ENCODE results near the gene LPCAT1.

LPCAT1 gene

DNA sequence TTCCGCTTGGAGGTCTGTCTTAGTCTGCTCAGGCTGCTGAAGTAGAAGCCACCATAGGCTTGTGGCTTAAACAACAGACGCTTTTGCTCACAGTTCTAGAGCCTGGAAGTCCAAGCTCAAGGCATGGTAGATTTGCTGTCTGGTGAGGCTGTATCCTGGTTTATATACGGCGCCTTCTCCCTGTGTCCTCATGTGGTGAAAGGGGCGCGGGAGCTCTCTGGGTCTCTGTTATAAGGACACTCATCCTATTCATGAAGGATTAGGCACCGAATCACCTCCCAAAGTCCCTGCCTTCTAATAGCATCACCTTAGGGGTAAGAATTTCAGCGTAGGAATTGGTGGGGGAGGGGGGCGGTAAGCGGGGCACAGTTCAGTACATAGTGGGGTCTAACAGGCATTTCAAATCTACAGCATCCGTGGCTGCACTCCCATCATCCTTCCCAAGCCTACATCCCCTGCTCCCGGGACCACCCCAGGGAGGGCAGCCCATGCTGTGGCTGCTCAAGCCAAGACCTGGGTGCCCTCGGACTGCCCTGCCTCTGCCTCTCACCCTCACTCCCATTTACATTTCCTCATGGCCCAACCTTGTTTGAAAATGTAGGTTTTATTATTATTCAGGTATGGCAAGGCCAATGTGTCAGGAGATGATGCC is 15.1 kb upstream of the LPCAT1 start:
- TF ChIP-seq CTCF (IDR thresholded peaks at IDR 0.05; ENCODE audit: insufficient read depth, low read depth, low read length, missing control alignments): no peak
- no peak for DNase-seq (ENCODE audit: low read depth)
- H3K4me3 ChIP-seq (ENCODE audit: low read depth, low read length): no peak overlapping the region

DNA sequence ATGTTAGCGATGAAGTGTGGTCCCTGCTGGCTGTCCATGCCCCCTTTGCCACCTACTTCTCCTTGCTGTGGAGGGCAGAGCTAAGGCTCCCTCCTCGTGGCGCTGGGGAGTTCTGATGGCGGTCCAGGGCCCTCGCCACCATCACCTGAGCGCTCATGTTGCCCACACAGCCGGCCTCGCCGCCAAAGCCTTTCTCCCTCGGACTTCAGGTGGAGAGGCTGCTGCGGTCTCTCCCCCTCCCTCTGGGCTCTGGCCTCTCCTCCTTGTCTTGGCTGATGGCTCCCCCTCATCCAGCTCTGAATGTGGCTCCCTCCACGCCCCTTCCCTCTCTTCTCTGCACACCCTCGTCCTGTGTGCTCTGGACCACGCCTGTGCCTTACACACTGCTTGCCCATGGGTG is 14.5 kb upstream of the LPCAT1 start:
- no peak overlapping the region for H3K4me3 ChIP-seq (ENCODE audit: low read depth, low read length)
- DNase-seq (ENCODE audit: low read depth): no peak
- no peak for TF ChIP-seq CTCF (IDR thresholded peaks at IDR 0.05; ENCODE audit: insufficient read depth, low read depth, low read length, missing control alignments)

DNA sequence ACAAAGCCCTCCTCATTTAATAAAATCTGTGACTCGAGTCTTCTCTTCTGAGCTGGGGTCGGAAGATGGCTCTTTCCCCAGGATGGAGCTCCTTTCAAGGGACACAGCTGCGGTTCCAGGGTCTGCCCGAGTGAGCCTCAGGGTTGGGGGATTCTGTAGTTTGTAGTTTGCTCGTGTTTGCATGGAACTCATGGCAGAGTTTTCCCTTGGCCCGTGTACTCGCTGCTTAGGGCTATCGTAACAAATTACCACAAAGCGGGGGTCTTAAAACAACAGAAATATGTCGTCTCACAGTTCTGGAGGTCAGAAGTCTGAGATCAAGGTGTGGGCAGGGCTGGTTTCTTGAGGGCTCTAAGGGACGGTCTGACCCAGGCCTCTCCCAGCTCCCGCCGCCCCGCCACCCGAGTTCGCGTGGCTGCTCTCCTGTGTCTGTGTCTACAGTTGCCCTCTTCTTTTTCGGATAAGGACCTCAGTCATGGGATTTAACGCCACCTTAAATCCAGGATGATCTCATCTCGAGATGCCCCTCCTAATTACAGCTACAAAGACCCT is 13.9 kb upstream of the LPCAT1 start:
- DNase-seq (ENCODE audit: low read depth): no peak
- H3K4me3 ChIP-seq (ENCODE audit: low read depth, low read length): no peak overlapping the region
- no peak for TF ChIP-seq CTCF (IDR thresholded peaks at IDR 0.05; ENCODE audit: insufficient read depth, low read depth, low read length, missing control alignments)

DNA sequence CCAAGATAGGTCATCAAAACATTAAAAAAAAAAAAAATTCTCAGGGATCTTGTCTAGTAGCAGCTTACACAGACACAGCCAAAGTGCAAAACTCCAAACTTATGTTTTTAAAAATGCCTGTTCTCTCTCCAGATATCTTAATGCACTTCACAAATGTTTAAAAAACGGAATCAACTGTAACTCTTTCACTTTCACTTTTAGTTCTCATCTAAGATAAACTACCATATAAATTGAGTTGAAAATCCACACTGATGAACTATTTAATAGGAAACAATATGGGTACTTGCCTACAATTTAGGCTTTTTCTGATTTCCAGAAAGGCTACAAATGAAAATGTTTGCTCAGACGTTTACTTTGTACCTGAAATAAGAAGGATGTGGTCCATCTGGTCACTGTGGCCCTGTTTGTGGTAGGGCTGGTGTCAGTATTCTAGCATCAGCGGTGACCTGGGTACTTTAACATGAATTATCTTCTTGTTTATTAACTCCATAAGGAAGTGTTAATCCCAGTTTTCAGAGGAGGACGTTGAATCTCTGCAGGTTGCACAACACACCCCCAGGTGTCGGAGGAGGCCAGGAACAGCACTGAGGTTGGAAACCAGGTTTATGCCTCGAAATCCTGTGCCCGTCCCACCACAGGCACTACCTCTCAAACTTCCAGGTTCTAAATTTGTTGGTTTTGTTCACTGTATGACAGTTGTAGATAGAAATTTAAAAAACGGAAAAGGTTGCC is 13.3 kb upstream of the LPCAT1 start:
- peak; percentile 20 for DNase-seq (ENCODE audit: low read depth)
- peak overlapping the region; percentile 48 for H3K4me3 ChIP-seq (ENCODE audit: low read depth, low read length)

DNA sequence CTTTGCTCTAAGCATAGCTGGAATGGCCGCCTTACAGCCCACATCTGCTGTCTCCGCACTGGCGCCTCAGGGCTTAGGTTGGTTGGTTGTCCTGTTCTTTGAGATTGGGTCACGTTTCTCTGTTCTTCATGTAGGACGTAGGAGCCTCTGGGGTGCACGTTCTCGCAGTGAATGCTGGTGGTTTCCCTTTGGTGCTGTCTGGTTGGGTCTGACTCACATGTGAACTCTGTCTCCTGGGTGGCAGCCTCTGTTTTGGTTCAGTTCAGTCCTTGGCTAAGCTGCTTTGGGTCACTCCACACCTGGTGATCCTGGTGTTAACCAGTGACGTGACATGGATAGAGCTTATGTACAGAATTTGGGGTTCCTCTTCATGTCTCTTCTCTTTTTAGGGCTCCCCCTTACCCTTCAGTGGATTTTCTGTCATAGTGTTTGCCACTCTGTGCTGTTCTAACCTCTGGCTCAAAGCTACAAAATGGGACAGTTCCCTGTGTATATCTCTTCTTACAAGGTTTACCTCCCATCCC is 12.6 kb upstream of the LPCAT1 start:
- no peak for TF ChIP-seq CTCF (IDR thresholded peaks at IDR 0.05; ENCODE audit: insufficient read depth, low read depth, low read length, missing control alignments)
- peak; percentile 90 for DNase-seq (ENCODE audit: low read depth)
- H3K4me3 ChIP-seq (ENCODE audit: low read depth, low read length): peak overlapping the region; percentile 48

More for the DNA sequence above, 13.3 kb upstream of the LPCAT1 start:
- no peak for TF ChIP-seq CTCF (IDR thresholded peaks at IDR 0.05; ENCODE audit: insufficient read depth, low read depth, low read length, missing control alignments)

GRCh38 chr5:1535646-1536045 is 11.9 kb upstream of the LPCAT1 start:
- no peak for DNase-seq (ENCODE audit: low read depth)
- no peak for TF ChIP-seq CTCF (IDR thresholded peaks at IDR 0.05; ENCODE audit: insufficient read depth, low read depth, low read length, missing control alignments)
- peak overlapping the region; percentile 48 for H3K4me3 ChIP-seq (ENCODE audit: low read depth, low read length)

Measured in GM12865 (cell line).